UCSD-AML1 (cell line): ENCODE measurements around the gene DUSP8.
"Not testable (repeated sequence)": the region's sequence is repeated elsewhere in the genome, so short reads cannot be mapped to it uniquely, and the experiment has no call there.

Experiments used
- DNase-seq: peaks from one replicate; lab custom pipeline; 2025; ENCODE audit not compliant: unreplicated experiment; lab: John Stamatoyannopoulos, UW

DUSP8 gene

GRCh38 chr11:1516273-1517067 is 55.6 kb downstream of the DUSP8 start:
- no peak for DNase-seq

DNA sequence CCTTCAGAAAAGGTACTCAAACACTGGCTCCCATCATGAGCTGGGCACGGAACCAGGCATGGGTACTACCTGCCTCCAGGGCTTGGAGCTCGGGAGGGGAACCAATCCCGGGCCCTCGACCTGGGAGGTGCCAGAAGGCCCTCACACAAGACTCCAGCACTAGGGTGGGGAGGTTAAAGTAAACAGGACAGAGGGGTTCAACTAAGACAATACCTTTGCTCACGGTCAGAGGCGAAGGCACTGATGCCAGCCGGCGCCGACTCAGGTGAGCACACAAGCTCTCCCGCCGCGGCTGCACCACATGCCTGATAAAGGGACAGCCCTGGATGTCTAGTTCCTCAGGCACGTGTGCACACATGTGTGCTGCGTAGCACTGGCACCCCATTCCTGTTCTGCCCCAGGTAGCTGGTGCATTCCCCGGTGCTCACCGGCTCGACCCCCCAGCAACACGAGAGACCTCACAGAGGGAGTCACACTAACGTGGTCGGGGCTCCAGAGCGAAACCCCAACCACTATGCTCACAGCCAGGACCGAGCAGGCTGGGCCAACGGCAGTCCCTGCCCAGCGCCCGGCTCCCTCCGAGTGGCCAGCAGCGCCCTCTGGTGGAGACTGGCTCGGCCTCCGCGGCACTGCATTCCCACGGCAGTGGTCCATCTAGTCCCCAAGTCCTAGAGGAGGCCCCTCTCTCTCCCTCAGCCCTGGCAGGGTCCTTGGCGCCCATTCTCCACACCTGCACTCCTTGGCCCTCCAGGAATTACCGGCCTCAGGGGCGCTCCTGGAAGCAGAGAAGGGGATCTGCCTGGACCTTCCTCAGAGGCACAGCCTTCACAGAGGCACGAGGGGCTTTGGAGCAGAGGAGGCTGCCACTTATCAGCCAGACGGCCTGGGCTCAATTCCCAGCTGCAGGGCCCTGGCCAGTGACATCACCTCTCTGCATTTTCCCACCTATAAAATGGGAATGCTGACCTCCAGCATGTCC is 56.7 kb downstream of the DUSP8 start:
- DNase-seq = peak; percentile 70

- no peak for DNase-seq
Measured at GRCh38 chr11:1514336-1515061, 57.6 kb downstream of the DUSP8 start.

DNA sequence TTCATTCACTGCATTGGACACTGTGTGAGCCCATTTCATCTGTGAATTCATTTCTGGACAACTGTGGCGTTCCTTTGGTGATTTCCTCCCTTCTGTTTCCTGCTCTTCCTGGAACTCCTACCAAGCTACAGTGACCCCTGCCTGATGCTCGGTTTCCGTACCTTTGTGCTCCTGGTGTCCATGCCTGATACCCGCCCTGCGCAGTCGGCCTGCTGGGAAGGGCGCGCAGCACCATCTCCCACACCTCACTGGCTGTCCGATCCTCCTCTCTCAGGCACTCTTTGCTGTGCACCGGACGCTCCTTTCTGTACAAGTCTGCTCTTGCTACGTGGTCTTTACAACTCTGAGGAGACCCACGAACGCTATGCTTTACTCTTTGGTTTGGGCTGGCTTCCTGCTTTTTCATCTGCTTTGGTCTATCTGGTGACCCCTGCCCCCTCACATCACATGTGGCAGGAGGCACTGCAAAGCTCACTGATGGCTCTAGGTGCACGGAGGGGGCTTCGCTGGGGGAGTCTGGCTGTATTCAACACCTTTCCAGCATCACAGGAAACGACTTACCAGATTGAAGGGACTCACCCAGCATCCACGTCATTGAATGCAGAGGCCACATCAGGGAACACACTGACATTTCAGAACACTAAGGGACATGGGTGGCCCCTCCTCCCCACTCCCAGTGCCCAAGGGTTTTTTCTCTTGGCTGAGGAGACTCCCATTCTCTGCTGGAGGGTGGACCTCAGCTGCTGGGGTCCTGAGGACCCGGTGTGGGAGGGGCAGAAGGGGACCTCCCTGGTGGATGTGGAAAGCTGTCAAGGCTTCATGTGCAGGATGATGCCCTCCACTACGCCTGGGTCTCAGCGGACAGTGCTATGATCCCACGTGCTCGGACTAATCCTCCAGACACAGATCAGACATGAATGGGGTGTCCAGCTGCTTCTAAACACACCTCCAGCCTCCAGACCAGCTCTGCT is 58.5 kb downstream of the DUSP8 start:
- DNase-seq = no peak

DNA sequence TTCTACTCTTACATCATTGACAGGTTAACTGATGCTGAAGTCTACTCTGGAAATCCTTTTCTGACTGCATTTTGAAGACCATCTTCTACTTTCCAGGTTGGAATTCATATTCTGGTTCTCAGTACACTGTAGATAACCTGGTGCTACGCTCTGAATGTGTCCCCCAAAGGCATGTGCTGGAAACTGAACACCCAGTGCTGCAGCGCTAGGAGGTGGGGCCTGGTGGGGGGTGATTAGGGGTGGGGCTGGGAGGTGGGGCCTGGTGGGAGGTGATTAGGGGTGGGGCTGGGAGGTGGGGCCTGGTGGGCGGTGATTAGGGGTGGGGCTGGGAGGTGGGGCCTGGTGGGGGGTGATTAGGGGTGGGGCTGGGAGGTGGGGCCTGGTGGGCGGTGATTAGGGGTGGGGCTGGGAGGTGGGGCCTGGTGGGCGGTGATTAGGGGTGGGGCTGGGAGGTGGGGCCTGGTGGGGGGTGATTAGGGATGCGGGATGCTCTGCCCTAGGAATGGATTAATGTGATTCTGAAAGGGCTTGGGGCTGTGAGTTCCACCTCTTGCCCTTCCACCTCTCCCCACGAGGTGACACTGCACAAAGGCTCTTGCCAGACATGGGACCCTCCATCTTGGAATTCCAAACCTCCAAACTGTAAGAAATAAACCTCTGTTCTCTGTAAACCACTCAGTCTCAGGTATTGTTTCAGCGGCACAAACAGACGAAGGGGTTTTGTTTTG is 59.4 kb downstream of the DUSP8 start:
- DNase-seq = not testable (repeated sequence)

DNA sequence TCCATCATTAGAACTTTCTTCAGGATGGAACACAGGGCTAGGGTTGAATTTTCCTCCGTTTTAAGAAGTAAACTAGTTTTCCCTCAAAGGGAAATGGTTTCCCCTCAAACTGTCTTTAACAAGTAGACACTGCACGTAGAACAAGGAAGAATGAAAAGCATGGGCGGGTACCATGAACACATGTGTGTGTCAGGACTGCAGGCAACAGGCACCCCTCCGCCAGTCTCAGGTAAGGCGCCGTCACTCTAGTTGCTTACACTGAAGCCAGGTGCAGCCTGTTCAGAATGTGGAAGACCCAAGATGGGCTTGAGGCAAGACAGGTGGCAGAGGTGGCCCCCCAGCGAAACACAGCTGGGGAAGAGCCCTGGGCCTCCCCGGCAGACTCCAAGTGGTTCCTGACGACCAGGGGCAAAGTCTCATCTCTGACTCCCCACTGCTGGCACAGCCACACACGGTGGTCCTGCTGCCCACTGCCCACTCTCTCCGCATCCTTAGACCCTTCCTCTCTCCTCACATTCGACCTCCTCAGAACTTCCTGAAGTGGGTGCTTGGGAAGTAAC is 60.1 kb downstream of the DUSP8 start:
- no peak for DNase-seq

GRCh38 chr11:1510928-1511327 is 61.1 kb downstream of the DUSP8 start:
- DNase-seq = no peak

GRCh38 chr11:1510351-1510750 is 61.7 kb downstream of the DUSP8 start:
- not testable (repeated sequence) for DNase-seq

DNA sequence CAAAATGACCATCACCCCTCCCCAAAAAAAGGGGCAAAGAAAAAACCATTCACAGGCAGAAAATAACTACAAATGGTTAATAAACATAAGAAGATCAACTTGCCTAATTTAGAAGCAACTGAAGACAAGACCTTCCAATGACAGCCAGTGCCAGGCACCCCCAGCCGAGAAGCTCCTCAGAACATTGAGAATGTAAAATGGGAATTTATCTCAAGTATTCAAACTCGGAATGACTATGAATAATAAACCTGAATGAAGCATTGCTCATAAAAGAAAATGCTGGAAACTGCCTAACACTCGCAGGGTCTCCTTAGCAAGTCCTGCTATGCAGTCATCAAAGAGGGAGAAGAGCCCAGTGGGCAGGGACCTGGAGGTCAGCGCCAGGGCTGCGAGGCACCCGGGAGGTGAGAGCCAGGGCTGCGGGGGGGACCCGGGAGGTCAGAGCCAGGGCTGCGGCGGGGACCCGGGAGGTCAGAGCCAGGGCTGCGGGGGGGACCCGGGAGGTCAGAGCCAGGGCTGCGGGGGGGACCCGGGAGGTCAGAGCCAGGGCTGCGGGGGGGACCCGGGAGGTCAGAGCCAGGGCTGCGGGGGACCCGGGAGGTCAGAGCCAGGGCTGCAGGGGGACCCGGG is 62.3 kb downstream of the DUSP8 start:
- DNase-seq = no peak

- DNase-seq = no peak
Measured at GRCh38 chr11:1508986-1509385, 63.1 kb downstream of the DUSP8 start.

- no peak for DNase-seq
Measured at GRCh38 chr11:1508491-1508891, 63.6 kb downstream of the DUSP8 start.

- DNase-seq = no peak
Measured at GRCh38 chr11:1507381-1508140, 64.5 kb downstream of the DUSP8 start.

DNA sequence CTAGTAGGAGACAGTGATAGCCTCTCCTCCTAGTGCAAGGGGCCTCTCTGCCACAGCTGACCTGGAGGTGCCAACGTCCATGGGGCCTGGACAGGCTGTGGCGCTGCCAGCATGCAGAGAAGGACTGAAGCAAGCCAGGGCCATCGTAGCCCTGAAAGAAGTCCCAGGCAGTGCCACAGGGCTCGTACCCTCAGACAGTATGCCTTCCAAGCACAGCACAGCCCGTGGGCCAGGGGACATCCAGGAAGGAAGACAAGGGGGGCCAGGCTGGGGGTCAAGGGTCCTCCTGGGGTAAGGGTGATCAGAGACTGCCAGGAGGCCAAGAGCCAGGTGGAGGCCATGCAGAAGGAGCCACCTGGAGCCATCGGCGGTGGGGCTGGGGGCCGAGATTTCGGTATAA is 65.1 kb downstream of the DUSP8 start:
- DNase-seq = no peak

DNA sequence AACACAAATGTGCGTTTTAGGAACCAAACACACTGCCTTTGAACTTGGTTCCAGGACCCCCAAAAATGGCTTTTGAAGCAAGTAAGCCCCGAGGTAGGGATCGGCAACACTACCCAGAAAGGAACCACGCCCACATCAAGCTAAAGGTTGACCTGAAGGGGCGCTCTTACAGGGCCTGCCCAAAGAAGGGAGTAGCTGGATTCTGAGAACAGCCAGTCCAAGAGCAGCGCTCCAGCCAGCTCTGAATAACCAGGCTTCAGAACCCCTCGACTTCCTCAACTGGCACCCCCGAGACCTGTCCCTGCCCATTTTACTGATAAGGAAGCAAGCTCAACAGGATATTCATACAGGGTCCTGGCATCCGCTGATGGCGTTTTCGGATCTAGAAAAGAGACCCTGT is 66.6 kb downstream of the DUSP8 start:
- no peak for DNase-seq

GRCh38 chr11:1504581-1505290 is 67.3 kb downstream of the DUSP8 start:
- no peak for DNase-seq

DNA sequence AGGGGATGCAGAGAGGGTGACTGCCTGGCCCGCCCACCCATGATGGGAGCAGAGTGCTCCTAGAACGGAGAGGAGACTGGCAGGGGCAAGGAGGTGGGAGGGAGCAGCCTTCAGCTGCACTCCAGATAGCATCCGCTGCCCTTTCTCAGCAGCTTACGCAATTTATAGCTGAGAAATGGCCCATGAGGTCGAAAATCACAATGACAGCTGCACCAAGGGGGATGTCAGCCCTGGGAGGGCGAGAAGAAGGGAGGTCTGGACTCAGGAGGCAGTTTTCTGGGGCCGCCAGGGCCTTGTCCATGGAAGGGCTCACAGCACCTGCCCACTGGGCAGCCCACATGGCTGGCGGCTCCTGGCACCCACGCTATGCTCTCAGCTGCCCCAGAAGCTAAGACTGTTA is 67.9 kb downstream of the DUSP8 start:
- DNase-seq = no peak
